ENCODE data around the gene CCSER1.

DNA sequence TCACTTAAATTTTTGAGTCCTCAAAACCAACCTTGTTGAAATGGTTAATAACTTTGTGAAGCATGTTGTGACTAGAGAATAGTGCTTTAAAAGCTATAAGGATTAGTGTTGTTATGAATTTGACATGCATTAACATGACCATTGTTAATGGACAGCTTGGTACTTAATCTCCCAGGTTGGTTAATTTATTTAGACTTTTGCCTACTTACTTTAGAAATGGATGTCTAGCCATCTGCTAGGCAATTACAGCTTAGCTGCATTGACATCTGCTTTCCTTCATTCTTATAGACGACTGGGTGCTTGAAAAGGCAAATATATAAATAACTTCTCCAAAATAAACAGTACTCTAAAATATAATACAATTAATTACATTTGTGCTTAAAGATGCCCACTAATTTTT lies 368.0 kb downstream of the CCSER1 start:
- TF ChIP-seq, protein P1, sequence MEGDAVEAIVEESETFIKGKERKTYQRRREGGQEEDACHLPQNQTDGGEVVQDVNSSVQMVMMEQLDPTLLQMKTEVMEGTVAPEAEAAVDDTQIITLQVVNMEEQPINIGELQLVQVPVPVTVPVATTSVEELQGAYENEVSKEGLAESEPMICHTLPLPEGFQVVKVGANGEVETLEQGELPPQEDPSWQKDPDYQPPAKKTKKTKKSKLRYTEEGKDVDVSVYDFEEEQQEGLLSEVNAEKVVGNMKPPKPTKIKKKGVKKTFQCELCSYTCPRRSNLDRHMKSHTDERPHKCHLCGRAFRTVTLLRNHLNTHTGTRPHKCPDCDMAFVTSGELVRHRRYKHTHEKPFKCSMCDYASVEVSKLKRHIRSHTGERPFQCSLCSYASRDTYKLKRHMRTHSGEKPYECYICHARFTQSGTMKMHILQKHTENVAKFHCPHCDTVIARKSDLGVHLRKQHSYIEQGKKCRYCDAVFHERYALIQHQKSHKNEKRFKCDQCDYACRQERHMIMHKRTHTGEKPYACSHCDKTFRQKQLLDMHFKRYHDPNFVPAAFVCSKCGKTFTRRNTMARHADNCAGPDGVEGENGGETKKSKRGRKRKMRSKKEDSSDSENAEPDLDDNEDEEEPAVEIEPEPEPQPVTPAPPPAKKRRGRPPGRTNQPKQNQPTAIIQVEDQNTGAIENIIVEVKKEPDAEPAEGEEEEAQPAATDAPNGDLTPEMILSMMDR (IDR thresholded peaks at IDR 0.05; ENCODE audit: low read length): no peak
- TF ChIP-seq EZH2 (IDR thresholded peaks at IDR 0.05; ENCODE audit: borderline replicate concordance, low read length): no peak

Measured in OCI-LY1 (cell line).